Gastrocnemius medialis (tissue), 4 donors: ENCODE data around the gene RAB3GAP1.

ENCODE experiments used
- POLR2A ChIP-seq, 2 donors: fragments of 450-650 bp; IDR thresholded peaks; one replicate each; pipeline ENCODE4 v1.6.1; 2017; ENCODE audit warnings: antibody characterized with exemption in 2 of 2, mild to moderate bottlenecking in 2 of 2, moderate library complexity in 2 of 2
- TF ChIP-seq, protein P1 (sequence below), 5 experiments: fragments of 450-650 bp in 3 of 5; fragments of 200-600 bp in 2 of 5; sonication (generic) in 2 of 5; IDR thresholded peaks in 4 of 5; conservative IDR thresholded peaks in 1 of 5; 1 replicate in 4 of 5; 2 replicates in 1 of 5; pipeline ENCODE4 v1.5.1; 2016 to 2019; ENCODE audit warnings: antibody characterized with exemption in 5 of 5, mild to moderate bottlenecking in 3 of 5, moderate library complexity in 3 of 5

DNA sequence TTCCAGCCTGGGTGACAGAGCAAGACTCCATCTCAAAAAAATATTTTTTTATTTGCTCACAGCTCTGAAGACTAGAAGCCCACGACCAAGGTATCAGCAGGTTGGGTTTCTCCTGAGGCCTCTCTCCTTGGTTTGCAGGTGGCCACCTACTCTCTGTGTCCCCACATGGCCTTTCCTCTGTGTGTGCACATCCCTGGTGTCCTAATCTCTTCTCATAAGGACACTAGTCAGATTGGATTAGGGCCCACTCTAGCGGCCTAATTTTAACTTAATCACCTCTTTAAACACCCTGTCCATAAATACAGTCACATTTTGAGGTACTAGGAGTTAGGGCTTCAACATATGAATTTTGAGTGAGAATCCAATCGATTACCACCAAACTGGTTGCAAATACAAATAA is 2.0 kb upstream of the RAB3GAP1 start:
- TF ChIP-seq POLR2A (IDR thresholded peaks at IDR 0.05) = no peak
- TF ChIP-seq, protein P1, sequence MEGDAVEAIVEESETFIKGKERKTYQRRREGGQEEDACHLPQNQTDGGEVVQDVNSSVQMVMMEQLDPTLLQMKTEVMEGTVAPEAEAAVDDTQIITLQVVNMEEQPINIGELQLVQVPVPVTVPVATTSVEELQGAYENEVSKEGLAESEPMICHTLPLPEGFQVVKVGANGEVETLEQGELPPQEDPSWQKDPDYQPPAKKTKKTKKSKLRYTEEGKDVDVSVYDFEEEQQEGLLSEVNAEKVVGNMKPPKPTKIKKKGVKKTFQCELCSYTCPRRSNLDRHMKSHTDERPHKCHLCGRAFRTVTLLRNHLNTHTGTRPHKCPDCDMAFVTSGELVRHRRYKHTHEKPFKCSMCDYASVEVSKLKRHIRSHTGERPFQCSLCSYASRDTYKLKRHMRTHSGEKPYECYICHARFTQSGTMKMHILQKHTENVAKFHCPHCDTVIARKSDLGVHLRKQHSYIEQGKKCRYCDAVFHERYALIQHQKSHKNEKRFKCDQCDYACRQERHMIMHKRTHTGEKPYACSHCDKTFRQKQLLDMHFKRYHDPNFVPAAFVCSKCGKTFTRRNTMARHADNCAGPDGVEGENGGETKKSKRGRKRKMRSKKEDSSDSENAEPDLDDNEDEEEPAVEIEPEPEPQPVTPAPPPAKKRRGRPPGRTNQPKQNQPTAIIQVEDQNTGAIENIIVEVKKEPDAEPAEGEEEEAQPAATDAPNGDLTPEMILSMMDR (IDR thresholded peaks at IDR 0.05 in 4 of 5, conservative IDR thresholded peaks at IDR 0.05 in 1 of 5) = no peak
